HCT116 (cell line): Measurements from ENCODE around the gene FLOT1. TPM values are rescaled to one million over a fixed set of nuclear protein-coding genes. Genes with fewer than 3 reads are reported as not detected.

Source experiments
- ATAC-seq: fragments of 200-7000 bp; cut with Tn5 transposase; 2 replicates; pipeline ENCODE4 v1.9.1; 2020; ENCODE audit warnings: mild to moderate bottlenecking, moderate library complexity
- BruUV-seq: library from RNA; stranded (reverse); fragments of 400-500 nt; replicated peaks from 2 replicates; lab custom pipeline; 2021; lab: Mats Ljungman, UMichigan
- CTCF ChIA-PET: fragments of 300-600 bp; sonication (Branson Sonifier 250); formaldehyde crosslinking; loops from one replicate; lab custom pipeline; 2021; ENCODE audit warnings: antibody characterized with exemption; lab: Charles Lee
- POLR2A ChIA-PET: fragments of 300-600, 350-600 bp; sonication (Branson Sonifier 250); formaldehyde crosslinking; loops from one replicate; lab custom pipeline; 2021; ENCODE audit warnings: antibody characterized with exemption; lab: Charles Lee
- RAD21 ChIA-PET, 2 experiments: fragments of 300-600 bp; sonication (Branson Sonifier 250); formaldehyde crosslinking; loops; one replicate each; lab custom pipeline; 2023; ENCODE audit warnings: low total read pairs in 2 of 2; ENCODE audit not compliant: uncharacterized antibody in 2 of 2, unreplicated experiment in 2 of 2, low non-redundant PET in 1 of 2; lab: Charles Lee
- DNase-seq: peaks from one replicate; pipeline ENCODE4 v3.0.0-alpha.2; 2010; ENCODE audit warnings: low read depth, low spot score
- H2AFZ ChIP-seq: fragments of 200-600 bp; shearing (Covaris generic), sonication (generic); 2 replicates; pipeline ENCODE4 v1.6.1; 2017; ENCODE audit warnings: low read depth, mixed run types, mixed read lengths, antibody characterized with exemption, low read length; ENCODE audit not compliant: poor library complexity, severe bottlenecking
- H3K27ac ChIP-seq: 2 replicates; pipeline ENCODE4 v1.5.1; 2012; ENCODE audit warnings: low read depth, low read length
- H3K27me3 ChIP-seq: fragments of 200-600 bp; sonication (generic); 2 replicates; pipeline ENCODE4 v1.6.1; 2016; ENCODE audit warnings: mixed run types, low read length, mixed read lengths; ENCODE audit not compliant: insufficient read depth
- H3K36me3 ChIP-seq, 2 experiments: fragments of 200-500 bp in 1 of 2; fragments of 200-600 bp in 1 of 2; sonication (Bioruptor generic) in 1 of 2; sonication (generic) in 1 of 2; 2 replicates each; pipeline versions ENCODE4 v1.5.1 to v1.6.1; 2014 to 2016; ENCODE audit warnings: low read length in 2 of 2, inconsistent platforms in 1 of 2, mixed read lengths in 1 of 2, mixed run types in 1 of 2; ENCODE audit not compliant: insufficient read depth in 2 of 2, control insufficient read depth in 1 of 2
- H3K4me1 ChIP-seq, 2 experiments: fragments of 200-600 bp in 1 of 2; sonication (generic) in 1 of 2; 2 replicates each; pipeline versions ENCODE4 v1.5.1 to v1.6.1; 2012 to 2017; ENCODE audit warnings: low read length in 2 of 2, inconsistent platforms in 1 of 2, mild to moderate bottlenecking in 1 of 2, mixed read lengths in 1 of 2, mixed run types in 1 of 2, moderate library complexity in 1 of 2; ENCODE audit not compliant: insufficient read depth in 2 of 2, control insufficient read depth in 1 of 2
- H3K4me2 ChIP-seq: fragments of 200-600 bp; sonication (generic); 2 replicates; pipeline ENCODE4 v1.6.1; 2017; ENCODE audit warnings: mixed run types, low read length, mixed read lengths
- H3K4me3 ChIP-seq, 2 experiments: fragments of 200-600 bp in 1 of 2; sonication (generic) in 1 of 2; replicated peaks in 1 of 2; 2 replicates each; pipeline ENCODE4 v1.5.1; 2011 to 2016; ENCODE audit warnings: low read length in 2 of 2, control low read depth in 1 of 2, low read depth in 1 of 2, mild to moderate bottlenecking in 1 of 2, mixed read lengths in 1 of 2, mixed run types in 1 of 2
- H3K79me2 ChIP-seq: fragments of 200-600 bp; sonication (generic); 2 replicates; pipeline ENCODE4 v1.6.1; 2017; ENCODE audit warnings: mild to moderate bottlenecking, mixed run types, low read length, moderate library complexity, mixed read lengths; ENCODE audit not compliant: insufficient read depth
- H3K9ac ChIP-seq: fragments of 200-600 bp; sonication (generic); 2 replicates; pipeline ENCODE4 v1.6.1; 2016; ENCODE audit warnings: low read length, mixed read lengths
- H3K9me2 ChIP-seq: fragments of 200-600 bp; sonication (generic), shearing (Covaris generic); 2 replicates; pipeline ENCODE4 v1.6.1; 2017; ENCODE audit warnings: mixed run types, mild to moderate bottlenecking, moderate library complexity; ENCODE audit not compliant: insufficient read depth
- H3K9me3 ChIP-seq, 2 experiments: fragments of 200-500 bp in 1 of 2; fragments of 200-600 bp in 1 of 2; sonication (Bioruptor generic) in 1 of 2; sonication (generic) in 1 of 2; 2 replicates each; pipeline ENCODE4 v1.6.1; 2014 to 2017; ENCODE audit warnings: low read length in 2 of 2, mixed read lengths in 2 of 2, inconsistent platforms in 1 of 2, low read depth in 1 of 2, mild to moderate bottlenecking in 1 of 2, mixed run types in 1 of 2, moderate library complexity in 1 of 2; ENCODE audit not compliant: control insufficient read depth in 1 of 2, insufficient read depth in 1 of 2
- H4K20me1 ChIP-seq: fragments of 200-600 bp; sonication (generic), shearing (Covaris generic); 2 replicates; pipeline ENCODE4 v1.6.1; 2017; ENCODE audit warnings: mixed run types, mild to moderate bottlenecking, moderate library complexity; ENCODE audit not compliant: insufficient read depth
- CTCF ChIP-seq, 3 experiments: fragments of 200-600 bp in 1 of 3; sonication (generic) in 1 of 3; IDR thresholded peaks in 2 of 3; conservative IDR thresholded peaks in 1 of 3; 2 replicates each; pipeline ENCODE4 v1.5.1; 2012 to 2017; ENCODE audit warnings: low read depth in 2 of 3, low read length in 2 of 3, antibody characterized with exemption in 1 of 3, borderline replicate concordance in 1 of 3, control low read depth in 1 of 3, mild to moderate bottlenecking in 1 of 3, mixed read lengths in 1 of 3, mixed run types in 1 of 3, moderate library complexity in 1 of 3; ENCODE audit not compliant: insufficient read depth in 1 of 3
- EGR1 ChIP-seq: IDR thresholded peaks from 2 replicates; pipeline ENCODE4 v1.6.1; 2012; ENCODE audit warnings: low read depth
- FOSL1 ChIP-seq: IDR thresholded peaks from 2 replicates; pipeline ENCODE4 v1.6.1; 2012; ENCODE audit warnings: low read depth
- POLR2A ChIP-seq: IDR thresholded peaks from 2 replicates; pipeline ENCODE4 v1.7.0; 2011; ENCODE audit warnings: borderline replicate concordance; ENCODE audit not compliant: insufficient read depth, insufficient read length; ENCODE audit errors: extremely low read depth
- POLR2AphosphoS5 ChIP-seq: IDR thresholded peaks from 2 replicates; pipeline ENCODE4 v1.6.1; 2011; ENCODE audit warnings: mild to moderate bottlenecking, low read depth, low read length, moderate library complexity
- RAD21 ChIP-seq: IDR thresholded peaks from 2 replicates; pipeline ENCODE4 v1.6.1; 2012; ENCODE audit warnings: low read depth, mild to moderate bottlenecking
- TCF7L2 ChIP-seq: IDR thresholded peaks from 2 replicates; pipeline ENCODE4 v1.7.0; 2011; ENCODE audit warnings: borderline replicate concordance, inconsistent platforms; ENCODE audit not compliant: insufficient read depth, insufficient read length; ENCODE audit errors: extremely low read depth
- YY1 ChIP-seq: IDR thresholded peaks from 2 replicates; pipeline ENCODE4 v1.6.1; 2011; ENCODE audit warnings: low read length, low read depth, moderate library complexity, mild to moderate bottlenecking; ENCODE audit not compliant: insufficient replicate concordance; ENCODE audit errors: extremely low read depth
- ZNF274 ChIP-seq: fragments of 200-500 bp; sonication (Bioruptor generic); IDR thresholded peaks from 2 replicates; pipeline ENCODE4 v1.6.1; 2014; ENCODE audit warnings: mild to moderate bottlenecking, low read depth, low read length, inconsistent platforms
- intact Hi-C: fragments of 100-400 bp; cut with micrococcal nuclease; formaldehyde crosslinking; loops from 2 replicates; pipeline ENCODE4 v1.10.0; 2022
- total RNA-seq: library from RNA; stranded (reverse); gene quantifications from one replicate; pipeline ENCODE4 v1.2.1, GENCODE V29; 2021; ENCODE audit not compliant: unreplicated experiment
- TF ChIP-seq, protein P1 (sequence below): IDR thresholded peaks from 2 replicates; pipeline ENCODE4 v1.6.1; 2012; ENCODE audit warnings: low read depth

The FLOT1 gene
- total RNA-seq, 1 experiment from 2014 or later = 117 TPM

DNA sequence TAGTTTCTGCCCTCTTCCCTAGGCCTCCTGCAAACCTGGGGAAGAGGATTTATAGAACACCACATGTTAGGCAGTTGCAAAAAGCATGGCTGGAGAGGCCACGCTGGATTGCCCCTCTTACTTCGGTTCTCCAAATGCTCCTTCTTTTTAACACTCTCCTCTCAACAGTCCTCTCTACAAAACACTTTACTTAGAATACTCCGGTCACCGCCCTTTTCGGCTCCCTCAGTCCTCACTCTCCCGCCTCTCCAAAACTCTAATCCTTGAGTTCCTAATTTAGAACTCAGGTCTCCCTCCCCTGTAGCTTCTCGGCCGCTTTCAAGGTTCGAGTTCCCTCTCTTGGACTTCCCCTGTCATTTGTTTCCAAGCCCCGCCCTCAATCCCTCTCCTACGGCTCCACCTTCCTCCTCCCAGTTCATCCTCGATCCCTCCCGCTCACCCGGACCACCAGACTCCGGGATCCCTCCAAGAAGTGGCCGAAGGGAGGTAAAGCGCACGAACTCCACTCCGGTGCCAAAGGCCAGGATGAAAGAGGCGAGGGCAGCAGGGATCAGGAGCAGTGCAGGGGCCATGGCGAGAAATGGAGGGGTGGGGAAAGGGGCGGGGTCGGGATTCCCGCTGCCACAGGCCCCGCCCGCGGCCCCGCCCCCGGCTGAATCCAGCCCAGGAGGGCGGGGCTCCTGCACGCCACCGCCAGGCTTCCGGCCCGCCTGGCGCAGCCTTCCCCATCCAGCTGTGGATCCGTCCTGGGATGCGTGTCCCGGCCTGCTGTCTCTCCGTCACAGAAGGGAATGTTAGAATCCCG lies 51.9 kb downstream of the FLOT1 start, which contains the start of gene NRM:
TSS of gene NRM (minus strand) at position 582 of the 805 bp plus-strand sequence. CDS start at position 572, 10 bp downstream.
- no peaks in the 10 kb centered on the region for H3K9me2 ChIP-seq
- H4K20me1 ChIP-seq = no peaks in the 10 kb centered on the region
- peak within 1 kb of the TSS; percentile 67 for H3K9ac ChIP-seq
- peak within 1 kb of the TSS; percentile 86 for H3K4me2 ChIP-seq
- H2AFZ ChIP-seq = no peak within 1 kb of the TSS
- DNase-seq = no peak
- H3K27ac ChIP-seq = peak within 1 kb of the TSS; percentile 77
- no peaks in the 10 kb centered on the region for H3K9me3 ChIP-seq
- TF ChIP-seq YY1 (peak; percentile 10), EGR1 (no peak), TCF7L2 (no peak), POLR2AphosphoS5 (peak; percentile 85), RAD21 (no peak), FOSL1 (no peak), POLR2A (peak; percentile 57), CTCF (IDR thresholded peaks at IDR 0.05 in 2 of 3, conservative IDR thresholded peaks at IDR 0.05 in 1 of 3; ENCODE audit: borderline replicate concordance in 1 of 3, insufficient read depth in 1 of 3, low read depth in 2 of 3, low read length in 2 of 3) (no peak), ZNF274 (no peak)
- TF ChIP-seq, protein P1, sequence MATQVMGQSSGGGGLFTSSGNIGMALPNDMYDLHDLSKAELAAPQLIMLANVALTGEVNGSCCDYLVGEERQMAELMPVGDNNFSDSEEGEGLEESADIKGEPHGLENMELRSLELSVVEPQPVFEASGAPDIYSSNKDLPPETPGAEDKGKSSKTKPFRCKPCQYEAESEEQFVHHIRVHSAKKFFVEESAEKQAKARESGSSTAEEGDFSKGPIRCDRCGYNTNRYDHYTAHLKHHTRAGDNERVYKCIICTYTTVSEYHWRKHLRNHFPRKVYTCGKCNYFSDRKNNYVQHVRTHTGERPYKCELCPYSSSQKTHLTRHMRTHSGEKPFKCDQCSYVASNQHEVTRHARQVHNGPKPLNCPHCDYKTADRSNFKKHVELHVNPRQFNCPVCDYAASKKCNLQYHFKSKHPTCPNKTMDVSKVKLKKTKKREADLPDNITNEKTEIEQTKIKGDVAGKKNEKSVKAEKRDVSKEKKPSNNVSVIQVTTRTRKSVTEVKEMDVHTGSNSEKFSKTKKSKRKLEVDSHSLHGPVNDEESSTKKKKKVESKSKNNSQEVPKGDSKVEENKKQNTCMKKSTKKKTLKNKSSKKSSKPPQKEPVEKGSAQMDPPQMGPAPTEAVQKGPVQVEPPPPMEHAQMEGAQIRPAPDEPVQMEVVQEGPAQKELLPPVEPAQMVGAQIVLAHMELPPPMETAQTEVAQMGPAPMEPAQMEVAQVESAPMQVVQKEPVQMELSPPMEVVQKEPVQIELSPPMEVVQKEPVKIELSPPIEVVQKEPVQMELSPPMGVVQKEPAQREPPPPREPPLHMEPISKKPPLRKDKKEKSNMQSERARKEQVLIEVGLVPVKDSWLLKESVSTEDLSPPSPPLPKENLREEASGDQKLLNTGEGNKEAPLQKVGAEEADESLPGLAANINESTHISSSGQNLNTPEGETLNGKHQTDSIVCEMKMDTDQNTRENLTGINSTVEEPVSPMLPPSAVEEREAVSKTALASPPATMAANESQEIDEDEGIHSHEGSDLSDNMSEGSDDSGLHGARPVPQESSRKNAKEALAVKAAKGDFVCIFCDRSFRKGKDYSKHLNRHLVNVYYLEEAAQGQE = no peak
- H3K27me3 ChIP-seq = no peaks in the 10 kb centered on the region
- intact Hi-C loops = loop anchor here (1.0 kb wide), 1 partner anchor 27 kb away; the partner anchor contains the start of gene MDC1
- no TSS peak for BruUV-seq
- H3K4me3 ChIP-seq = peak within 1 kb of the TSS; percentile 58 to 61
- POLR2A ChIA-PET = interaction anchor here (0.7 to 3.5 kb wide), 6 partner anchors 9 to 40 kb away, joined by 3 to 25 read pairs (median 3); partner anchors contain the start of genes DHX16, MDC1 and TUBB
- RAD21 ChIA-PET = interaction anchor here in 1 of 2 experiments (1.6 kb wide), 1 partner anchor 27 kb away, joined by 4 read pairs; the partner anchor contains the start of gene MDC1
- CTCF ChIA-PET = interaction anchor here (1.5 kb wide), 1 partner anchor 12 kb away, joined by 9 read pairs; no protein-coding TSS in a partner anchor
- H3K4me1 ChIP-seq = peaks cover 45 to 64% of the 10 kb centered on the region in 2 experiments
- peak; percentile 68 for ATAC-seq
- no peaks in the 10 kb centered on the region for H3K36me3 ChIP-seq
- peaks cover 9% of the 10 kb centered on the region for H3K79me2 ChIP-seq
